Amniotic epithelial cell (primary cell): ENCODE measurements around the gene WNT7A.
A peak's percentile ranks its signal among the peaks of the same experiment; 100 is the strongest.
"Not testable (repeated sequence)": the region's sequence is repeated elsewhere in the genome, so short reads cannot be mapped to it uniquely, and the experiment has no call there.

Experiments
- DNase-seq: peaks from one replicate; pipeline ENCODE4 v3.0.0-alpha.2; 2010; ENCODE audit warnings: low read depth

WNT7A gene

GRCh38 chr3:13879946-13880810 is at the start of gene WNT7A:
WNT7A (minus strand) TSS chr3:13880071; CDS start chr3:13879816, 255 bp downstream.
- DNase-seq = no peak

GRCh38 chr3:13928741-13929140 is 48.9 kb upstream of the WNT7A start:
- DNase-seq = not testable (repeated sequence)

GRCh38 chr3:13927295-13927694 is 47.4 kb upstream of the WNT7A start:
- no peak for DNase-seq

- DNase-seq = no peak
These were observed 36.5 kb upstream of the WNT7A start for GRCh38 chr3:13916375-13916774.

GRCh38 chr3:13902648-13903238 is 22.9 kb upstream of the WNT7A start:
- DNase-seq = no peak

GRCh38 chr3:13901935-13902584 is 22.2 kb upstream of the WNT7A start:
- DNase-seq = no peak

GRCh38 chr3:13898346-13898745 is 18.5 kb upstream of the WNT7A start:
- peak; percentile 1 for DNase-seq

- peak; percentile 55 for DNase-seq
These were observed 16.7 kb upstream of the WNT7A start for GRCh38 chr3:13896473-13897154.

GRCh38 chr3:13895155-13896105 is 15.6 kb upstream of the WNT7A start:
- DNase-seq = peak; percentile 69

GRCh38 chr3:13894807-13895154 is 14.9 kb upstream of the WNT7A start:
- DNase-seq = no peak

GRCh38 chr3:13894096-13894806 is 14.4 kb upstream of the WNT7A start:
- no peak for DNase-seq

- DNase-seq = no peak
These were observed 12.4 kb upstream of the WNT7A start for GRCh38 chr3:13892304-13892703.

GRCh38 chr3:13891492-13892073 is 11.7 kb upstream of the WNT7A start:
- no peak for DNase-seq

- no peak for DNase-seq
These were observed 11.1 kb upstream of the WNT7A start for GRCh38 chr3:13891017-13891392.

GRCh38 chr3:13890377-13891016 is 10.6 kb upstream of the WNT7A start:
- DNase-seq = no peak

GRCh38 chr3:13888576-13888975 is 8.7 kb upstream of the WNT7A start:
- no peak for DNase-seq

- no peak for DNase-seq
These were observed 7.8 kb upstream of the WNT7A start for GRCh38 chr3:13887495-13888300.

- no peak for DNase-seq
These were observed 6.8 kb upstream of the WNT7A start for GRCh38 chr3:13886593-13887129.

GRCh38 chr3:13885704-13886010 is 5.8 kb upstream of the WNT7A start:
- DNase-seq = no peak
